ENCODE results near the gene EML1.

The EML1 gene

GRCh38 chr14:99802301-99803105 lies 9.3 kb downstream of the EML1 start:
- DNase-seq (ENCODE audit: low read depth in 2 of 2, low spot score in 1 of 2) = no peak

DNA sequence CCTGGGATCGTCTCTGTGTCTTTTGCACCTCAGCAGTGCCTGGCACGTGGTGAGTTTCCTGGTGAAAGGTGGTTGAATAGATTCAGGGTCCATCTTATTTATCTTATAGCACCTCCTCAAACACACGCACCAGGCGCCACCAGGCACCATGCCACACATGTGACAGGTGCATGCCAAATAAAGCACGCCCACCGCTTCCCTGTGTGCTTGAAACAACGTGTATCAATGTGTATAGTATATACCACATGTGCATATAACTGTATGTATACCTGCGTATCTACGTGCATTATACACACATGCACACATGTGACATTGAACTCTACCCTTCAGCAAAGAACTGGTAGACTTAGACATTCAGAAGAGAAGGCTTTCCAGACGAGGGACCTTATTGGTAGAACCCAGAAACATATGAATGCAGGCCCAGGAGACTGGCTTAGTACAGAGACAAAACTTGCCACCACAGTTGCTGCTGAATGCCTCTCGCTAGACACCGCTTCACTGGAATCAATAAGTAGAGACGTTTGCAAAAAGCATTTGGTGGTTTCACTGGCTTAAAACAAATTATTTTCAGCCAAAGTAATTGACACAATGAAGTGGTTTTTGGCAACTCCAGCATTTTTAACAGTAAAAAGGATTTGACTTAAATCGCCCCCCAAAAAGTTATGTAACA lies 10.0 kb downstream of the EML1 start:
- no peak for DNase-seq (ENCODE audit: low read depth in 2 of 2, low spot score in 1 of 2)

DNA sequence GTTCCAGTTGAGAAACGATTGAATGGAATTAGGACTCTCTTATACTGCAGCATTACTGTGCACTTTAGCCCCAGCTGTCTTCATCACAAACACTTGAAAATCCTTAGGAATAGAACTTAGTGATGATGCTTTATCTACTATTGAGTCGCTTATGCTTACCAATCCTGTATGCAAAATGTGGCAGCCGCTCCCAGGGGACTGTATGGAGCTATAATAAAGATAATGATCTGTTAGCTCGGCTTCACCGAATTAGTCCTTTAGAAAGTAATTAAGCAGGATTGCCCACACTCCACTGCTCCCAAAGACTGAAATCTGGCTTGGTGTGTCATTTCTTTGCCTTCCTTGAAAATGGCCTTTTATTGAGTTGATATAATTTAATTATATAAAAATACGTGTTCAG lies 10.6 kb downstream of the EML1 start:
- no peak for DNase-seq (ENCODE audit: low read depth in 2 of 2, low spot score in 1 of 2)

- DNase-seq (ENCODE audit: low read depth in 2 of 2, low spot score in 1 of 2) = no peak
These were observed 12.7 kb downstream of the EML1 start for GRCh38 chr14:99805757-99806439.

DNA sequence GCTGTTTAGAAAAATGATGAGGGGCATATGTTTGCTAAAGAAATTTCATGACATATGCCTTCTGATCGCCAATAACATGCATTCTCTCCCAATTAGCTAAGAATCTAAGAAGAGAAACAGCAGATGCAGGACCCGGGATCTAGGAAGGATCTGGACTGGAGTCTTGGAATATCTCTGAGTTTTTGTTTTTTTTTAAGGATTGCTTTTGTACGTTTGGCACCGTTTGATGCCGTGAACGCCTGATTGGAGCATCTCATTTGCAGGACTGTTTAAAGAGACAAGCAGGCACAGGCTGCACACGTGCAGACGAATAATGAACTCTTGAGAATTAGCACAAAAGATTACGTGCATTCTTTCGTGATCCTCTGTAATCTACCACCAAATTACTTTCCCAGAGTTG lies 13.6 kb downstream of the EML1 start:
- no peak for DNase-seq (ENCODE audit: low read depth in 2 of 2, low spot score in 1 of 2)

DNA sequence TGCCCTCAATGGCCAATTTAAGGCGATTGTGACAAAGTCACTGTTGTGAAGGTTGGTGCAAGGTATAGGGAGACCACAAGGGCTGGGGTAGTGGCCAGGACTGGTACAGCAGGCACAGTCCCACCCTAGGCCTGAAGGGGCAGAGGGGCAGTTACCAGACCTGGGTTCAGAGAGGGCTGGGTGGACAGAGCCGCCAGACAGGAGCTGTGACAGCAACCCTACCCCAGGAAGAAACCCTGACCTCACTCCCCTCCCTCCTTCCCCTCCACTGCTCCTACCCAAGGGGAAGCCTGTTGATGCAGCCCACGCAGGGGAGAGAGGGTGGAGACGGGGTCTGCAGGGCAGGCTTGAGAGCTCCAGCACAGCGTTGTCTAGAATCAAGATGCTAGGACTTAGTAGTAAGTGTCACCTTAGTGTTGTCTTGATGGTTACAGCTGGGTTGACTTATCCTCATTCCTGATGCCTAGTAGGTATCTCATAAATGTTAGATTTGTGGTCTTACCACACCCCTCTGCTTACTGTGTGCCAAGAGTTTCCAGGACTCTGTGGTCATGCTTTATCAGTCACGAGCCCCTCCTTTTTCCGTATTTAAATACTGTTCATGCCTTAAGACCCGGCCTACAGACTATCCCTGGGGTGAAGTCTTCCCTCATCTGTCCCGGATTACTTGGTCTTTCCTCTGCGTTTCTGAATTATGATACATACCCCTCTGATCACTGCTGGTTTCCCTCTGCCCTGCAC lies 14.4 kb downstream of the EML1 start:
- DNase-seq (ENCODE audit: low read depth in 2 of 2, low spot score in 1 of 2) = no peak

DNA sequence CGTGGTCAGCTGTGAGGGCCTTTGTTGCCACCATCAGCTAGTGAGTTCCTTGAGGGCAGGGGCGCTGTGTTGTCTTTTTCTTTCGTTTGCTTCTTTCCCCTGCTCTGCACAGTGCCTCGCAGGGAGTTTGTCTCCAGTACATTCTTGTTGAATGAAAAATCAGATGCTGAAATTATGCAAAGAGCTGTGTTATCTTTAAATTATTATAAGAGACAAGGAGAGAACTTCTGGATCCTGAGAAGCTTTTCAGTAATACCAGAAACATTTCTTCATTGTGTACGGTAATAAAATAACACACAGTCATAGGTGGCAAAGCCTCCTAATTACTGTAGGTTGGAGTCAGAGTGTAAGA lies 14.9 kb downstream of the EML1 start:
- DNase-seq (ENCODE audit: low read depth in 2 of 2, low spot score in 1 of 2) = no peak

- DNase-seq (ENCODE audit: low read depth in 2 of 2, low spot score in 1 of 2) = no peak
These were observed 15.3 kb downstream of the EML1 start for GRCh38 chr14:99808515-99808914.

DNA sequence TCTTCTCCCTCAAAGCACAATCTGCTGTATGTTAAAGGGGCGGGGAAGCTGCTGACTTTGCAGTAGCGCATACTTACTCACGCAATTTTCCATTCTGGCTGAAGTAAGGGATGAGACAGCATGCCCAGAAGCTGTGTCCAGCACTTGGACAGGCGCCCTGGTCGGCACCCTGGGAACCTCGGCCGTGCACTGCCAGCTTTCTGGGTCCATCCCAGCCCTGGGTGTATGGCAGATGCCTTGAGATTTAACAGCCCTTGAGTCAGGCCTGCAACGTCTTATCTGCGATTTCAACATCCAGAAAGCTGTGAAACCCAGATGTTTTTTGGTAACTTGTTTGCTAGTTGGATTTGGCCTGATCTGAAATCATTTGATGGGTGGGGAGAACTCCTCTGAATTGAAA lies 16.1 kb downstream of the EML1 start:
- no peak for DNase-seq (ENCODE audit: low read depth in 2 of 2, low spot score in 1 of 2)

DNA sequence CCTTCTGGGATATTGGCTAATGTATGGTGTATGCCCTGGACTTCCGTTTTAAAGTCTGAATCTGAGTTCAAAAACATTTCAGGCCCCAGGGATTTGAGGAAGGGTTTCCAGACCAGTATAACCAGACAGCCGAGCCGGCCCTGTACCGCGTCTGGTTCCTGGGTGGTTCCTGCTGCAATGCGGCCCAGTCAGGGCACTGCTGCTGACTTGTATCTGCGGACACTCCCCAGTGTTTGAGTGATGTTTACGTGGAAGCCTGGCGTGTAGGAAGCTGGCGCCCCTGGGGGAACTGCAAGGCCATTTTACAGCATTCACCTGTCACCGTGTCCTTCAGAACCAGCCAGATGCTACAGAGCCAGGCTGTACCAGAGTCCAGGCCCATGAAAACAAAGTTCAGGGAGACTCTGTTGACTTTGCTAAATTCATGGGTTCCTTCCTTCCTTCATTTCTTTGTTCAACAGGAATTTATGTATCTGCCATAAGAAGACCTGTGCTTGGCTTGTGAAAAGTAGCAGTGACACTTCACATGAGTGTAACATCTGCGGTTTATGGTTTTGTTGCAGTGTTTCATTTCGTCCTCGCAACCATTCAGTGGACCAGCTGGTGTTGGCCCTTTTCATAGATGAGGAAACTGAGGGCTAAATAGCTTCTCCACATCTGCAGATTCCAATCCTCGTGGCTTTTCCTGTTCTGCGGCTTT lies 16.8 kb downstream of the EML1 start:
- no peak for DNase-seq (ENCODE audit: low read depth in 2 of 2, low spot score in 1 of 2)

- no peak for DNase-seq (ENCODE audit: low read depth in 2 of 2, low spot score in 1 of 2)
These were observed 17.3 kb downstream of the EML1 start for GRCh38 chr14:99810559-99810874.

GRCh38 chr14:99812096-99812750 lies 19.0 kb downstream of the EML1 start:
- no peak for DNase-seq (ENCODE audit: low read depth in 2 of 2, low spot score in 1 of 2)

DNA sequence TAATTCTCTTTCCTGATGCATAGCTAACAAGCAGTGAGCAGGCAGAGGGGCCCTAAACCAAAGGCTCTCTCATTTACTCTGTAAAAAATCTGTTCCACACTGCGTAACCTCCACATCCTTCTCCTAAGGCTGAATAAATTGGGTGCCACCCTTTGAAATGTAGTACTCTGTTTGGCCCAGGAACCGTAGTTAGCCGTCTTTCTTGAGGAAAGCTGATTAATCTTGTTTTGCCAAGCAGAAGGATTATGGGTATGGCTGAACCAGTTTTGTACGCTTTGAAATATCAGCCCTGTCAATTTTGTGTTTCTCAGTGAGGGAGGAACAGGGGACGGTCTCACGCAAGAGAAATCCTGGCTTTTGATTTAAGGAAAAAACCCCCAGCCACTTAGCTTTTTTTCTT lies 19.7 kb downstream of the EML1 start:
- no peak for DNase-seq (ENCODE audit: low read depth in 2 of 2, low spot score in 1 of 2)

GRCh38 chr14:99815696-99816095 lies 22.5 kb downstream of the EML1 start:
- DNase-seq (ENCODE audit: low read depth in 2 of 2, low spot score in 1 of 2) = no peak

DNA sequence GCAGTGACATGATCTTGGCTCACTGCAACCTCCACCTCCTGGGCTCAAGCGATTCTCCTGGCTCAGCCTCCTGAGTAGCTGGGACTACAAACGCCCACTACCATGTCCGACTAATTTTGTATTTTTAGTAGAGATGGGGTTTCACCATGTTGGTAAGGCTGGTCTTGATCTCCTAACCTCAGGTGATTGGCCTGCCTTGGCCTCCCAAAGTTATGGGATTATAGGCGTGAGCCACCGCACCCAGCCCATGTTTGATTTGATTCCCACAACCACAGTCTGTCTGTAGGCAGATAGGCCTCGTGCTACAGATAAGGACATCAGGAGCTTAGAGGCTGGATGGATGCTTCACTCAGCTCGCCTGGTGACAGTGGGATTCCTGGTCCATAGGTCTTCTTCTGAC lies 23.0 kb downstream of the EML1 start:
- no peak for DNase-seq (ENCODE audit: low read depth in 2 of 2, low spot score in 1 of 2)

- DNase-seq (ENCODE audit: low read depth in 2 of 2, low spot score in 1 of 2) = no peak
These were observed 23.4 kb downstream of the EML1 start for GRCh38 chr14:99816642-99817041.

DNA sequence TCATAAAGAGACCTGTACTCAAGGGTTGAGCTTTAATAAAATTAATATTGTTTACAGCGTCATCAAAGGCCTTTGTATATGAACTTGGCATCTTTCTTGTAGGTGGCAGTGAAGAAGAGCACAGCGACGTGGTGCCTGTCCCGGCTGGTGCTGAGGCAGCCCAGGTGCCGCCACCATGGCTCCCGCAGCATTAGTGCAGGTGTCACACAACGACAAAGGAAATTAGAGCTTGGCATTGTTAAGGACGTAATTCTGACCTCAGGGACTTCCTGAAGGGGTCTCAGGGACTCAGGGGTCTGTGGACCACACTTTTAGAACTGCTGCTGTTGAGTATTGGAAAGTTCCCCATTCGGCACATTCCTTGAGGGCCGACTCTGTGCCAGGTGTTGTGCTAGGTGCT lies 24.1 kb downstream of the EML1 start:
- DNase-seq (ENCODE audit: low read depth in 2 of 2, low spot score in 1 of 2) = no peak

DNA sequence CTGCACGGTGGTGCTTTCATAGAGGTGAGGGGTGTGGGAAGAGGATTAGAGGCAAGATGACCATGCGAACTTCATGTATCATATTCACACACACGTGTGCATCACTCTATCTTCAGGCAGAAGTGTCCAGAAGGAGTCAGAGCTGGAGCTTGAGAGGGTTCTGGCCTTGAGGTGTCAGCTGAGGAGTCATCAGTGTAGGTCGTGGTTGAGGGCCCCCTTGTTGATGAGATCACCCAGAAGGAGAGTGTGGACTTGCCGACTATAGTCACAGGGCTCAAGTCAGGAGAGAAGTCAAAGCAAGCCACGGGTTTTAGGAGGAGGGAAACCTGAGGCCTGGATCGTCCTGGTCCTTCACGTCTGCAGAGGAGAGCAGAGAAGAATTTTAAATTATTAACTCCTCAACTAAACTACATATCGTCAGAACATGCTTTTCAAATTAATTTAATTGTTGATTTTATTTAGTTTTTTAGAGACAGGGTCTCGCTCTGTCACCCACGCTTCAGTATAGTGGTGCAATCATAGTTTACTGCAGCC lies 25.4 kb downstream of the EML1 start:
- DNase-seq (ENCODE audit: low read depth in 2 of 2, low spot score in 1 of 2) = no peak

DNA sequence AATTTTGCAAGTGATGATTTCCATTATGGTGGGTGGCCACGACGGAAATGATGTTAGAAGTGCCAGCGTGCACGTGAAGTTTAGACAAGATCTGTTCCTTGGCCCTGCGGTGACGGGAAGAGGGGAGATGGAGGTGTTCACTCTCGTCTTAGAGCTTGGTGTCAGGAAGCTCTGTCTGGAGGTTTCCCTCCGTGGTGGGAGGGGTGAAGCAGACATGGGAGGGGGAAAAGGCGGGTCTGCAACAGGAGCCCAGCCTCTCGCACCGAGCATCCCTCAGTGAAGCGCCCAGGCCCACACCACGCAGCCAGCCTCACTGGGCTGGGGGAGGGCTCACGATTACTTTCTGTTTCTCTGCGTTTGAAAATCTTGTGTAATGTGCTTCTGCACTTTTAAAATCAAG lies 26.3 kb downstream of the EML1 start:
- no peak for DNase-seq (ENCODE audit: low read depth in 2 of 2, low spot score in 1 of 2)

- no peak for DNase-seq (ENCODE audit: low read depth in 2 of 2, low spot score in 1 of 2)
These were observed 27.6 kb downstream of the EML1 start for GRCh38 chr14:99820702-99821331.

All from stimulated activated CD8-positive, alpha-beta memory T cell treated with anti-CD3 and anti-CD28 coated beads, Interleukin-4, amount 100 ng/mL, for 4 hours (primary cell).